Activated CD8-positive, alpha-beta memory T cell treated with anti-CD3 and anti-CD28 coated beads for 4 hours (primary cell): ENCODE data around the gene PCDH17.

Source experiments
- DNase-seq, 2 donors: peaks; one replicate each; pipeline ENCODE4 v3.0.0-alpha.2; 2020; ENCODE audit warnings: low read depth in 2 of 2

PCDH17 gene

GRCh38 chr13:57634839-57635165 lies 3.3 kb downstream of the PCDH17 start:
- DNase-seq: no peak

DNA sequence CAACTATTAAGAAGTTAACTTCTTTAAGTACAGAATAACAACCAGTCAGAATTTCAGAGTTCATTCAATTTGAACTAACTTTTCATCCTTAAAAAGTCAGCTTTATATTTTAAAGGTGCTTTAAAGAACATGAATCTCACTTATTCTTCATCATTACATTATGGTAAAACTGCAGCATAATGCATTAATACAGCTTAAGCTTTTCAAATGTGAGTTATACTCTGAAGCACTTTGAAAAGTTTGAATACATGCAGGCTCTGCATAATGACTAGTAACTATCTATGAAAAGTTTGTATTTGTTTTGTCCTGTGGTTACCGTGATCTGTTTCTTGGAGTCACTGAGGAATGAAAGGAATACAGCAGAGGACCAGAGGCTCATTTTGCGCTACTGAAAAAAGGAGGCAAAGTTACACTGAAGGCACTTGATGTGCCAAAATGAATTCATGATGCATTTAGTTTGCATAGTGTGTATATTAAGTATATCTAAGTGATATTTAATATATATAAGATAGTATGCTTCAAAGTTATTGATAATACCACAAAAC lies 4.1 kb downstream of the PCDH17 start:
- no peak for DNase-seq

DNA sequence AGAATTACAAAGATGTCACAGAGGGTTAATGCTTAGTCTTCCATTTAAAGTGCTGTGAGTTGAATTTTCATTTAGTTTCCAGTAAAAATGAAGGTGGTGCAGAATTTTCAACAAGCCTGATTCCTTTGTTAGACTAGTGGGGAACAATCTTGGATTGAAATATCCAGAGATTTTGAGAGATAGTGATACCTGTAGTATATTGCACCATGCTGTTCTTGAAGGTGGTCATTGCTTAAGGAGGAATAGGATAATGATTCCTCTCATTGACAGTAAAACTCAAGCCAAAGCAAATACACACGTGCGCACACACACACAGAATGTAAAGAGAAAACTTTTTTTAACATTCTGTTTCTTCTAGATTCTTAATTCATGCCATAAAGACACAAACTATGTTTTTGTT lies 5.3 kb downstream of the PCDH17 start:
- DNase-seq: no peak

DNA sequence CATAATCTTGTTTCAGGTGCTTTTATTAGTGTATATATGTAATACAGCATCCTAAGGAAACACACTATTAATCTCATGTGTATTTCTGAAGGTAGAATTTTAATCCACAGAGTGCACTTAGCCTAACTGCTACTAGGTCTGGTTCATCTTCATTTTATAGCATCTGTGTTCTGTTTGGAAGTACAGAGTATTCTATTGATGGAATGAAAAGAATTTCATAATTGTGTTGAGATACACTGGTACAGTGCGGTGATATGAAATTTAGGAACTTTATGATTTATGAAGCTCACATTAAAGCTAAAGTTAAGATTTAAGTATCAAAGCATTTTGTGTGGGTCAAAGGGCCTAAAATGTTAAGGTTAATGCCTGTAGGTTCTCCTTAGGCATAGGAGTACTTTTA lies 6.0 kb downstream of the PCDH17 start:
- DNase-seq: no peak

- no peak for DNase-seq
These were observed 6.8 kb downstream of the PCDH17 start for GRCh38 chr13:57638186-57638890.

DNA sequence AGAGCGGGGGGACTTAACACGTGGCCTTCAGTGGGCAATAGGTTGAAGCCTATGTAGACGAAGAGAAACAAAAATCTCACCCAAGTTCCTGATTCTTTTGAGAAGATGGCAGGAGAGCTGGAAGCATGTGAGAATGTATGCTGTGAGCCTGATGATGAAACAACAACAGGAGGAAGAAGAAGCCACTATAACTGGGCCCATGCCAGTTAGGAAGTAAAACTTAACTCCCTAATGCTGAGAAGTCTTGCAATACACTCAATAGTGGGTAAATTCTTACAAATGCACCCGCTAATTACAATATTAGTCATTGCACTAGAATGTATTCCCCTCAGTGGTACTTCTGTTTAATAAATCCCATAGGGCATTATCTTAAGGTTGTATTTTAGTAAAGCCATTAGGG lies 9.1 kb downstream of the PCDH17 start:
- DNase-seq: no peak

GRCh38 chr13:57641051-57641450 lies 9.5 kb downstream of the PCDH17 start:
- DNase-seq: no peak

DNA sequence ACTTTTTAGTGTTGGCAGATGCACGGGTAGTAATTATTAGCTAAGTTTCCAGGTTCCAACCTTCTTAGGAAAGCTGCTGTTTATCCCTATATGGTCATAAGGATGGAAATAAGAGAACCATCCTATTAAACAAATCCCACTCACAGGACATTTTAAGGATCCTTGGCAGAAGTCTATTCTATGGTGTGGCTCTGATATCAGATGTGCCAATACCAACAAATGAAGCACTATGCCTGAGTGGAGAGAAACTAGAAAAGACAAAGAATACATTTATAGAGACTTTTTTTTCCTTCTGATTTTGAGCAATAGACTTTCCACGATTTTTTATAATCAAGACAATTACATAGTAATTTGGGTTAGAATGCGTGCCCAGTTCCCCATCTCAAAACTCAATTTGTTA lies 12.6 kb downstream of the PCDH17 start:
- DNase-seq: no peak

DNA sequence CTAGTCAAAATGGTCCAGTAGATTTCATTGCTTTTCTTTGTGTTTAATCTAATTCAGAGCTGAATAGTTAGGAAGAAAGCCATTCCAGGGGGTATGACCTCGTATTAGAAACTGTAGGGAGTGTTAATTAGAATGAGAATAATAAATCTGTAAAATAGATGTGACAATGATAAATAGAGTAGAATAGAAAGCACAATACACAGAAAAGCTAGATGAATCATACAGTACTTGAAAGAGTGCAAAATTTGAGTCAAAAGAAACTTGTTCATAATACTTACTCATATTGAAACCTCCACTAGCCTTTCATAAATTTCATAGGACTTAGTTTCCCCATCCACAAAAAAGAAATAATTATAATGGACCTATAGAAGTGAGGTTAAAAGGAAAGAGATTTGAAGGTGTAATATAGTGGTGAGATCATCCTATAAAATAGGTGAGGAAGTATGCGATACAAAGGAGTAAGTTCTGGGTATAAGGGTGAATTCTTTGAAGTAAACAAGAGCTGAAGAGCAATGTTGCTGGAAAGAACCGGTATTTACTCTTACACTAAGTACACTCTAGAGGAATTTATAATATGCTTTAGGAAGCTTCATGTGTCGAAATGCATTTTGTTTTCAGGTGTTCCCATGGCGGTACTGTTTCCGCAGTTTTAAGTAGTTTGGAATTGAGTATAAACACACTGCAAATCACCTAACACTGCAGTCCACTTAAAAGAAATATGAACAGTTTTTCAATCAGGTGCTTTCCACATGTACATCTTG lies 21.9 kb downstream of the PCDH17 start:
- no peak for DNase-seq

DNA sequence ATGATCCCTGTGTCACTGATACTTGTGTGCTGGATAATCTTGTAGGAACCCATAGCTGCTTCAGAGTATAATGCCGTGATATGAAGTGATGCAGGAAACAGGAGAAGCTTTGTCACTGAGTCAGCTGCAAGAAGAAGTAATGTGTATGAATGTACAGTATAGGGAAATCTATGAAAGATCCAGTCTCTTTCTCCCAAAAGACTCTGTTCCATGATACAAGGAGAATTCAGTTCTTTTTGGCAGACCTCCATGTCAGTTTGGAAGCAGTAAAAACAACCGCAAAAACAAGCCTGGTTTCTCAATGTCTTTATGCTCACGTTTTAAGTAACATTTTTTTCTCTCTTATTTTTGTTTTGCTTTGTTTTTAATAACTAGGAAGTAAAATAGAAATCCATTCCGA lies 33.9 kb downstream of the PCDH17 start:
- no peak for DNase-seq

- DNase-seq: no peak
These were observed 34.8 kb downstream of the PCDH17 start for GRCh38 chr13:57666131-57666953.

- no peak for DNase-seq
These were observed 40.6 kb downstream of the PCDH17 start for GRCh38 chr13:57672168-57672567.

- DNase-seq: no peak
These were observed 41.7 kb downstream of the PCDH17 start for GRCh38 chr13:57673197-57673596.

DNA sequence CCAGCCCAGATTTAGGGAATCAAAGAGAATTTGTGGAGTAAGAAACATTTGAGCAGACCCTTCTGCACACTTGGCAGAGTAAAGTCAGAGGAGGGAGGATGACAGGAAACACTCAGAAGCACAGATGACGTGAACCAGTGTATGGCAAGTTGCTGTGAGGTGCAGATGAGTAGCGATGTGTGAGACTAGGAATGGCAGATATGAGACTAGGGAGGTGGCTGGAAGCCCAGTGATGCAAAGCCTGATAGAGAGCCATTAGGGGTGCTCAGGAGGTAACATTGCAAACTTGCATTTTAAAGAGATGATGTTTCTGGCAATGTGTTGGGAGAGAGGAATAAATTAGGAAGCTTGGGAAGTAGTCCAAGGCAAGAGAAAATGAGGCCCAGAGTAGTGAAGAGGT lies 44.0 kb downstream of the PCDH17 start:
- DNase-seq: no peak

DNA sequence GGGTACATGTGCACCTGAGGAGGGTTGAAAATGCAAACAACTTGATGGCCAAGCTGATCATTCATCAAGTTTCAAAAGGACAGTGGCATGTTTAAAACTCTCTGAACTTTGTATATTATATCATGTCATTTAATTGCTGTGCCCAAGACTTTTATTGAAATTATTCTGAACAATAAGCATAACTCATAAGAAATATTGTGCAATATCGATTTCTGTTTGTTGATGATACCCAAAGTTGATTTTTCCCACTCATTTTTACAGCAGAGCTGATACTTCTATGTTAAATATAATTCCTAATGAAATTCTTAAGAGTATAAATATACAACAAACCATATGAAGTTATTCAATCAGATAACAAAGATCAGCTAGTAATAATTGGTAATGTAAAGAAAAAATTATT lies 49.1 kb downstream of the PCDH17 start:
- DNase-seq: no peak

DNA sequence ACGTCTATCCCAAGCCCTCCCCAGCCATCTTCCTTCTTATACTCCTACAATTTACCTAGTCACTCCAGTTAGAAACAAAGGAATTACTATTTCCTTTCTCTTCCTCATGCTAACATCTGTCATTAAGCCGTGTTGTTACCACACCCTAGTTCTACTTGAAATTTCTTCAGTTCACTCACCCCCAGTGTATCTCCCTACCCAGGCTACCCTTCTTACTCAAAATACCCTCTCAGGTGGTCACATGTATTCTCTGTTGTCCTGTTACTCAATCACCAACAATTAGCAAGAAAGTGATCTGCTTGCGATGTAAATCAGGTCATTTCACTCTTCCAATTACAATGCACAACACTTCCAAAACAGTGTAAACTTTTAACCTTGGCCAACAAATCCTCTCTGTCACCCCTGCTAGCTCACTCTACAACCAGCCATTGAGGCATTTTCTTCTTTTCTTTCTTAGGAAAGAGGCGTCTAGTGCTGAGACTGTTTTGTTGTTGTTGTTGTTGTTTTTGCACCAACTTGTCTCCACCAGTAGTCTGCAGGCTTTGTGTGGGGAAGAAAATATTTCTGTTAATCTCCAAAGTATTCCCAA lies 50.7 kb downstream of the PCDH17 start:
- no peak for DNase-seq

GRCh38 chr13:57698851-57699250 lies 67.3 kb downstream of the PCDH17 start:
- DNase-seq: no peak

GRCh38 chr13:57704031-57704430 lies 72.5 kb downstream of the PCDH17 start:
- DNase-seq: no peak

- DNase-seq: no peak
These were observed 84.8 kb downstream of the PCDH17 start for GRCh38 chr13:57716295-57716694.

DNA sequence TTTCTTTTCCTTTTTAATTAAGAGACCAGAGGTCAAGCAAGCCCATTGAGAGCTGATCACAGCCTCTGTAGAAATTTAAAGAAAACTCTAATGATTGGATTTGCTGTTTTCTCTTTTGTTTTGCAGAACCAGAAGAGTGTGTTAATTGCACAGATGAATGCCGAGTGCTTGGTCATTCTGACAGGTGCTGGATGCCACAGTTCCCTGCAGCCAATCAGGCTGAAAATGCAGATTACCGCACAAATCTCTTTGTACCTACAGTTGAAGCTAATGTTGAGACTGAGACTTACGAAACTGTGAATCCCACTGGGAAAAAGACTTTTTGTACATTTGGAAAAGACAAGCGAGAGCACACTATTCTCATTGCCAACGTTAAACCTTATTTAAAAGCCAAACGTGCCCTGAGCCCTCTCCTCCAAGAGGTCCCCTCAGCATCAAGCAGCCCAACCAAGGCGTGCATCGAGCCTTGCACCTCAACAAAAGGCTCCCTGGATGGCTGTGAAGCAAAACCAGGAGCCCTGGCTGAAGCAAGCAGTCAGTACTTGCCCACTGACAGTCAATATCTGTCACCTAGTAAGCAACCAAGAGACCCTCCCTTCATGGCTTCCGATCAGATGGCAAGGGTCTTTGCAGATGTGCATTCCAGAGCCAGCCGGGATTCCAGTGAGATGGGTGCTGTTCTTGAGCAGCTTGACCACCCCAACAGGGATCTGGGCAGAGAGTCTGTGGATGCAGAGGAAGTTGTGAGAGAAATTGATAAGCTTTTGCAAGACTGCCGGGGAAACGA lies 93.1 kb downstream of the PCDH17 start:
- no peak for DNase-seq

- no peak for DNase-seq
These were observed 93.9 kb downstream of the PCDH17 start for GRCh38 chr13:57725480-57725879.
